ENCODE results near the gene DLG2. TPM values are rescaled to one million over a fixed set of nuclear protein-coding genes. Genes with fewer than 3 reads are reported as not detected.

Gene DLG2
- total and polyA plus RNA-seq, 9 of the 15 experiments (the other 6 are each of a cell fraction or from before 2014, with no cell fraction given): 0.52 to 1.6 (median 0.95) TPM

DNA sequence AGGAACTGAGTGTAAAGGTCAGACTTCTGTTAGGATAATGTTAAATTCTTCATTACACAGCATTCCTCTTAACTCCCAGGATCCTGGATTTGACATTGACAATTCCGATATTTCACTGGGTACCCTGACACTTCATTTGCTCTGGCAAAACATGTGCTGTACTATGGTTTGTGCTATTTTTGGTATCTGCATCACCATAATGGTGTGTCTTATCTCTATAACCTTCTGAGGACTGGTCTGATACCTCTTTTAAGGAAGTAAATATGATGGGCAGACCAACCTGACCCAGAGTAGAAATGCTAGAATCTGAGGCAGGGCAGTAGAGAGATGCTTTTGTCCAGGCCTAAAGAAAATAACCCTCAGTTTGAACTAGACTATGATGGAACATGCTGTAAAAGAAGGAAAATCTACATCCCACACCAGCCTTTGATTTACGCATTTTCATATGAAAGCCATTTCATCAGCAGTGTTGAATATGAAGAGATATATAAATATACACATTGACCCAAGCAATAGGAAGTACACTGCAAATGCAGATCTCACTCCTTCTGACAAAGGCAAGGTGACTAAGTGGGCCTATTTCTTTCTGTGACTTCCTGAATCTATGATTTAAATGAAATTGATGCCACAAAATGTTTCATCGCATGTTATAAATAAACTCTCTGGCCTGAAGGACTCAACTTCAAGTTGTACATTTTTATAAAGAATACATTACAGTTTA, 966.7 kb downstream of the DLG2 start:
- no peak for FAIRE-seq
- ChIA-PET CTCF (ENCODE audit: low intra/inter-chr PET ratio) (no interaction called here), POLR2A (no interaction called here)
- Histone ChIP-seq H3K9me3 (replicated peaks; ENCODE audit: control insufficient read depth, insufficient read depth, low read depth, low read length) (no peaks in the 10 kb centered on the region), H3K27ac (ENCODE audit: extremely low read depth, low read depth, low read length) (no peak overlapping the region), H3K9ac (ENCODE audit: insufficient read depth in 1 of 2, low read depth in 2 of 2, low read length in 2 of 2) (no peak overlapping the region), H3K9me1 (ENCODE audit: control insufficient read depth, insufficient read depth, low read length) (no peaks in the 10 kb centered on the region), H2AFZ (ENCODE audit: low read depth, low read length) (no peak overlapping the region), H3K36me3 (ENCODE audit: control insufficient read depth, insufficient read depth, low read length) (no peaks in the 10 kb centered on the region), H3K4me1 (replicated peaks in 1 of 2; ENCODE audit: control insufficient read depth in 2 of 2, insufficient read depth in 2 of 2, low read length in 2 of 2) (no peaks in the 10 kb centered on the region), H4K20me1 (replicated peaks; ENCODE audit: control insufficient read depth, insufficient read depth, low read length) (no peaks in the 10 kb centered on the region), H3K79me2 (ENCODE audit: control insufficient read depth, insufficient read depth, low read length) (no peaks in the 10 kb centered on the region), H3K4me2 (ENCODE audit: insufficient read depth, low read length) (no peak overlapping the region), H3K4me3 (no peak overlapping the region), H3K27me3 (ENCODE audit: control insufficient read depth in 2 of 2, insufficient read depth in 2 of 2, low read length in 2 of 2) (no peaks in the 10 kb centered on the region)
- intact Hi-C loops (cut with micrococcal nuclease) (no loop called here), in situ Hi-C loops (cut with MboI) (no loop called here)
- BruUV-seq (replicated peaks): no TSS peak
- WGBS (ENCODE audit: insufficient coverage, low coverage, missing lambda C conversion rate): 3% methylated on average over 3 of the region's 3 CpGs
- DNase-seq (ENCODE audit: extremely low read depth in 1 of 4, low spot score in 3 of 4): no peak
- ATAC-seq: no peak
- TF ChIP-seq KAT2B (IDR thresholded peaks at IDR 0.05; ENCODE audit: low read depth, low read length) (no peak), CHD1 (IDR thresholded peaks at IDR 0.05; ENCODE audit: low read length) (no peak), SMAD1 (IDR thresholded peaks at IDR 0.05; ENCODE audit: low read depth, low read length, partially characterized antibody) (no peak), EGR1 (conservative IDR thresholded peaks at IDR 0.05) (no peak), ZNF197 (CRISPR knock-in tag; IDR thresholded peaks at IDR 0.05; ENCODE audit: low read depth) (no peak), EZH2 (IDR thresholded peaks at IDR 0.05; ENCODE audit: borderline replicate concordance, low read depth, low read length) (no peak), TRIM28 (IDR thresholded peaks at IDR 0.05) (no peak), MCM7 (IDR thresholded peaks at IDR 0.05) (no peak), HDAC2 (IDR thresholded peaks at IDR 0.05) (no peak), ZNF695 (CRISPR knock-in tag; IDR thresholded peaks at IDR 0.05) (no peak), PCBP2 (IDR thresholded peaks at IDR 0.05; ENCODE audit: low read depth, low read length, poor library complexity, severe bottlenecking) (no peak), ZFX (CRISPR knock-in tag; IDR thresholded peaks at IDR 0.05) (no peak)
- TF ChIP-seq, protein P1, sequence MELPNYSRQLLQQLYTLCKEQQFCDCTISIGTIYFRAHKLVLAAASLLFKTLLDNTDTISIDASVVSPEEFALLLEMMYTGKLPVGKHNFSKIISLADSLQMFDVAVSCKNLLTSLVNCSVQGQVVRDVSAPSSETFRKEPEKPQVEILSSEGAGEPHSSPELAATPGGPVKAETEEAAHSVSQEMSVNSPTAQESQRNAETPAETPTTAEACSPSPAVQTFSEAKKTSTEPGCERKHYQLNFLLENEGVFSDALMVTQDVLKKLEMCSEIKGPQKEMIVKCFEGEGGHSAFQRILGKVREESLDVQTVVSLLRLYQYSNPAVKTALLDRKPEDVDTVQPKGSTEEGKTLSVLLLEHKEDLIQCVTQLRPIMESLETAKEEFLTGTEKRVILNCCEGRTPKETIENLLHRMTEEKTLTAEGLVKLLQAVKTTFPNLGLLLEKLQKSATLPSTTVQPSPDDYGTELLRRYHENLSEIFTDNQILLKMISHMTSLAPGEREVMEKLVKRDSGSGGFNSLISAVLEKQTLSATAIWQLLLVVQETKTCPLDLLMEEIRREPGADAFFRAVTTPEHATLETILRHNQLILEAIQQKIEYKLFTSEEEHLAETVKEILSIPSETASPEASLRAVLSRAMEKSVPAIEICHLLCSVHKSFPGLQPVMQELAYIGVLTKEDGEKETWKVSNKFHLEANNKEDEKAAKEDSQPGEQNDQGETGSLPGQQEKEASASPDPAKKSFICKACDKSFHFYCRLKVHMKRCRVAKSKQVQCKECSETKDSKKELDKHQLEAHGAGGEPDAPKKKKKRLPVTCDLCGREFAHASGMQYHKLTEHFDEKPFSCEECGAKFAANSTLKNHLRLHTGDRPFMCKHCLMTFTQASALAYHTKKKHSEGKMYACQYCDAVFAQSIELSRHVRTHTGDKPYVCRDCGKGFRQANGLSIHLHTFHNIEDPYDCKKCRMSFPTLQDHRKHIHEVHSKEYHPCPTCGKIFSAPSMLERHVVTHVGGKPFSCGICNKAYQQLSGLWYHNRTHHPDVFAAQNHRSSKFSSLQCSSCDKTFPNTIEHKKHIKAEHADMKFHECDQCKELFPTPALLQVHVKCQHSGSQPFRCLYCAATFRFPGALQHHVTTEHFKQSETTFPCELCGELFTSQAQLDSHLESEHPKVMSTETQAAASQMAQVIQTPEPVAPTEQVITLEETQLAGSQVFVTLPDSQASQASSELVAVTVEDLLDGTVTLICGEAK (IDR thresholded peaks at IDR 0.05): no peak
- TF ChIP-seq, protein P1 (CRISPR knock-in tag; IDR thresholded peaks at IDR 0.05): no peak

Data from K562 (cell line).